ENCODE measurements around the gene SGK2. TPM values are rescaled to one million over a fixed set of nuclear protein-coding genes. Genes with fewer than 3 reads are reported as not detected.
"Not testable (repeated sequence)": the region's sequence is repeated elsewhere in the genome, so short reads cannot be mapped to it uniquely, and the experiment has no call there.

Gene SGK2
- total and polyA plus RNA-seq, 2 experiments from 2014 or later: not detected

GRCh38 chr20:43605715-43606114, 46.9 kb downstream of the SGK2 start:
- H4K20me1 ChIP-seq (ENCODE audit: insufficient read depth): no peaks in the 10 kb centered on the region
- 97 to 99% methylated on average over 9 of the region's 9 CpGs for WGBS, 2 experiments (ENCODE audit: low coverage in 1 of 2, low lambda C conversion rate in 2 of 2, missing lambda C conversion rate in 2 of 2)
- H3K36me3 ChIP-seq (ENCODE audit: low read depth): peaks cover 16% of the 10 kb centered on the region
- H3K4me3 ChIP-seq: no peak overlapping the region
- no peak overlapping the region for H2AFZ ChIP-seq
- DNase-seq: no peak
- no peak overlapping the region for H3K27ac ChIP-seq
- no peaks in the 10 kb centered on the region for H3K27me3 ChIP-seq (replicated peaks; ENCODE audit: insufficient read depth)
- TF ChIP-seq EZH2 (IDR thresholded peaks at IDR 0.05; ENCODE audit: insufficient read depth, poor library complexity, severe bottlenecking): no peak
- no peak for TF ChIP-seq EZH2phosphoT487 (IDR thresholded peaks at IDR 0.05; ENCODE audit: insufficient read depth, low read depth)
- H3K9ac ChIP-seq: no peak overlapping the region
- H3K9me3 ChIP-seq (ENCODE audit: low read depth): no peaks in the 10 kb centered on the region
- H3K4me2 ChIP-seq (ENCODE audit: unreplicated experiment): no peak overlapping the region
- no peaks in the 10 kb centered on the region for H3K9me2 ChIP-seq (ENCODE audit: insufficient read depth)
- in situ Hi-C loops (cut with MboI): no loop called here
- no peaks in the 10 kb centered on the region for H3K79me2 ChIP-seq (ENCODE audit: insufficient read depth)
- no peaks in the 10 kb centered on the region for H3F3A ChIP-seq (ENCODE audit: insufficient read depth)
- H3K4me1 ChIP-seq (ENCODE audit: insufficient read depth): no peaks in the 10 kb centered on the region

- H3K4me2 ChIP-seq (ENCODE audit: unreplicated experiment); in situ Hi-C loops (cut with MboI); H3K9ac ChIP-seq; H3K27me3 ChIP-seq (replicated peaks; ENCODE audit: insufficient read depth); H2AFZ ChIP-seq; H3K9me3 ChIP-seq (ENCODE audit: low read depth); H3F3A ChIP-seq (ENCODE audit: insufficient read depth); H3K79me2 ChIP-seq (ENCODE audit: insufficient read depth); H3K4me3 ChIP-seq; H3K27ac ChIP-seq; H3K9me2 ChIP-seq (ENCODE audit: insufficient read depth); H3K4me1 ChIP-seq (ENCODE audit: insufficient read depth); DNase-seq; H4K20me1 ChIP-seq (ENCODE audit: insufficient read depth): not testable (repeated sequence)
- 94 to 95% methylated on average over 9 to 20 of the region's 30 CpGs for WGBS, 2 experiments (ENCODE audit: low coverage in 1 of 2, low lambda C conversion rate in 2 of 2, missing lambda C conversion rate in 2 of 2)
- peaks cover 16% of the 10 kb centered on the region for H3K36me3 ChIP-seq (ENCODE audit: low read depth)
Measured at GRCh38 chr20:43607278-43607677, 48.5 kb downstream of the SGK2 start.

- DNase-seq: no peak
- Histone ChIP-seq H3K27me3 (replicated peaks; ENCODE audit: insufficient read depth) (no peaks in the 10 kb centered on the region), H3K4me3 (no peak overlapping the region), H2AFZ (no peak overlapping the region), H3K9me3 (ENCODE audit: low read depth) (no peaks in the 10 kb centered on the region), H4K20me1 (ENCODE audit: insufficient read depth) (no peaks in the 10 kb centered on the region), H3F3A (ENCODE audit: insufficient read depth) (no peaks in the 10 kb centered on the region), H3K4me1 (ENCODE audit: insufficient read depth) (no peaks in the 10 kb centered on the region), H3K79me2 (ENCODE audit: insufficient read depth) (no peaks in the 10 kb centered on the region), H3K4me2 (ENCODE audit: unreplicated experiment) (no peak overlapping the region), H3K9me2 (ENCODE audit: insufficient read depth) (no peaks in the 10 kb centered on the region), H3K9ac (no peak overlapping the region), H3K36me3 (ENCODE audit: low read depth) (peaks cover 12% of the 10 kb centered on the region; the same call in 1 of the 2 replicates), H3K27ac (no peak overlapping the region)
- TF ChIP-seq EZH2phosphoT487 (IDR thresholded peaks at IDR 0.05; ENCODE audit: insufficient read depth, low read depth) (no peak), EZH2 (IDR thresholded peaks at IDR 0.05; ENCODE audit: insufficient read depth, poor library complexity, severe bottlenecking) (no peak)
- in situ Hi-C loops (cut with MboI): no loop called here
- 89 to 94% methylated on average over 7 to 8 of the region's 8 CpGs for WGBS, 2 experiments (ENCODE audit: low coverage in 1 of 2, low lambda C conversion rate in 2 of 2, missing lambda C conversion rate in 2 of 2)
Measured at GRCh38 chr20:43631598-43631997, 72.8 kb downstream of the SGK2 start.

Other genes with a start within 250 kb of the SGK2 start
- gene SRSF6, start 101.1 kb upstream of the SGK2 start, total RNA-seq (2014; rRNA removed; shearing (Covaris generic)): 44.0 and 44.8 TPM in 2 replicates
- gene SRSF6, start 101.1 kb upstream of the SGK2 start, polyA plus RNA-seq (2016; fragmentation: Nextera tagmentation; extraction: Ambion mirVana): 87.5 and 94.7 TPM in 2 replicates
- gene L3MBTL1, start 51.3 kb upstream of the SGK2 start, total RNA-seq (2014; rRNA removed; shearing (Covaris generic)): 0.22 and 1.3 TPM in 2 replicates
- gene L3MBTL1, start 51.3 kb upstream of the SGK2 start, polyA plus RNA-seq (2016; fragmentation: Nextera tagmentation; extraction: Ambion mirVana): 0.29 and 0.35 TPM in 2 replicates
- gene IFT52, start 31.9 kb downstream of the SGK2 start, total RNA-seq (2014; rRNA removed; shearing (Covaris generic)): 40.2 and 53.9 TPM in 2 replicates
- gene IFT52, start 31.9 kb downstream of the SGK2 start, polyA plus RNA-seq (2016; fragmentation: Nextera tagmentation; extraction: Ambion mirVana): 48.5 and 51.7 TPM in 2 replicates
- gene MYBL2, start 108.1 kb downstream of the SGK2 start, total RNA-seq (2014; rRNA removed; shearing (Covaris generic)): 6.1 and 8.1 TPM in 2 replicates
- gene MYBL2, start 108.1 kb downstream of the SGK2 start, polyA plus RNA-seq (2016; fragmentation: Nextera tagmentation; extraction: Ambion mirVana): 11.7 and 12.9 TPM in 2 replicates
- not detected in 2 replicates for gene GTSF1L, start 168.0 kb downstream of the SGK2 start, total RNA-seq (2014; rRNA removed; shearing (Covaris generic))
- gene GTSF1L, start 168.0 kb downstream of the SGK2 start, polyA plus RNA-seq (2016; fragmentation: Nextera tagmentation; extraction: Ambion mirVana): not detected in 2 replicates

All from GM23248 (cell line).